Measurements from ENCODE around the gene COPS9.
A peak's percentile ranks its signal among the peaks of the same experiment; 100 is the strongest.

The COPS9 gene

DNA sequence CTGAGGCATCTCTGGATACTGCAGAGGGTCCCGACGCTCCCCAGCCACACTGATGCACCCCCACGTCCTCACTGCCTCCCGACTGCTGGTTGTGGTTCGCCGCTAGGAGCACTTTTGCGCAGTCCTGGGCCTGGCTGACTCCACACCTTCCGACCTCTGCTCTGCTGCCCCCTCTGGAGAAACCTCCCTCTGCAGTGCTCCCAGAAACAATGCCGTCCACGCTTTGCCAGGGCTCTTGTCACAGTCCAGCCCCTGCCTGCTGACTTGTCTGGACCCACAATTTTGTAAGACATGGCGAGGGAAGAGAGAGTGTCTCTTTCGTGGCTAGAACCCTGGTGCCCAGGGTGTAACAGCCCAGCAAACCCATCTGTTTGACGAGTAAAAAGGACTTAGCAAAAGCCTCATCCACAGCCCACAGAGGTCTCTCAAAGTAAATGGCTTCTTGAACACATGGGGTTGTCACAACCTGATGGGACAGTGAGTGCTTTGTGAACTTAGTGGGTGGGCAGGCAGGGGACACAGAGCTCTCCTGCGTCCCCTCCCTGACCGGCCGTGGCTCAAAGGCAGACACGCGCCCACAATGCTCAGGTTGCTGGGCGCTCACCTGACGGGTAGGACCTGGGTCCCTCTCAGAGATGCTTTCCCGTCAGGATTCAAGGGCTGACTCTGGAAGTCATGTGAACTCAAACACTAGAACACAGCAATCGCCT lies 4.0 kb downstream of the COPS9 start:
- H3K4me3 ChIP-seq (ENCODE audit: control insufficient read depth, low read depth, low read length): no peak overlapping the region
- TF ChIP-seq CTCF (conservative IDR thresholded peaks at IDR 0.05; ENCODE audit: control insufficient read depth, insufficient read depth, low read depth, low read length): peak; percentile 19
- DNase-seq (ENCODE audit: low read depth): no peak

- TF ChIP-seq CTCF (conservative IDR thresholded peaks at IDR 0.05; ENCODE audit: control insufficient read depth, insufficient read depth, low read depth, low read length): no peak
- no peak overlapping the region for H3K4me3 ChIP-seq (ENCODE audit: control insufficient read depth, low read depth, low read length)
- DNase-seq (ENCODE audit: low read depth): no peak
Measured at GRCh38 chr2:240131296-240131695, 4.8 kb downstream of the COPS9 start.

- no peak for TF ChIP-seq CTCF (conservative IDR thresholded peaks at IDR 0.05; ENCODE audit: control insufficient read depth, insufficient read depth, low read depth, low read length)
- H3K4me3 ChIP-seq (ENCODE audit: control insufficient read depth, low read depth, low read length): no peak overlapping the region
- DNase-seq (ENCODE audit: low read depth): no peak
Measured at GRCh38 chr2:240130393-240131195, 5.5 kb downstream of the COPS9 start.

- no peak for DNase-seq (ENCODE audit: low read depth)
- no peak overlapping the region for H3K4me3 ChIP-seq (ENCODE audit: control insufficient read depth, low read depth, low read length)
- TF ChIP-seq CTCF (conservative IDR thresholded peaks at IDR 0.05; ENCODE audit: control insufficient read depth, insufficient read depth, low read depth, low read length): no peak
Measured at GRCh38 chr2:240129731-240130392, 6.2 kb downstream of the COPS9 start.

GRCh38 chr2:240129311-240129710 lies 6.8 kb downstream of the COPS9 start:
- H3K4me3 ChIP-seq (ENCODE audit: control insufficient read depth, low read depth, low read length): no peak overlapping the region
- no peak for DNase-seq (ENCODE audit: low read depth)
- TF ChIP-seq CTCF (conservative IDR thresholded peaks at IDR 0.05; ENCODE audit: control insufficient read depth, insufficient read depth, low read depth, low read length): no peak

- TF ChIP-seq CTCF (conservative IDR thresholded peaks at IDR 0.05; ENCODE audit: control insufficient read depth, insufficient read depth, low read depth, low read length): no peak
- no peak for DNase-seq (ENCODE audit: low read depth)
Measured at GRCh38 chr2:240128608-240129145, 7.4 kb downstream of the COPS9 start.

More at GRCh38 chr2:240128608-240129145, 7.4 kb downstream of the COPS9 start:
- no peak overlapping the region for H3K4me3 ChIP-seq (ENCODE audit: control insufficient read depth, low read depth, low read length)

Measured in fibroblast of mammary gland (primary cell).